Smooth muscle cell (in vitro differentiated cells): ENCODE results near the gene MNT. TPM values are rescaled to one million over a fixed set of nuclear protein-coding genes. Genes with fewer than 3 reads are reported as not detected.

Source experiments
- DNase-seq: peaks from one replicate; lab custom pipeline; 2025; ENCODE audit not compliant: unreplicated experiment; lab: John Stamatoyannopoulos, UW
- H2AFZ ChIP-seq: fragments of 200-600 bp; sonication (generic); 2 replicates; pipeline ENCODE4 v1.6.0; 2016; ENCODE audit warnings: antibody characterized with exemption, low read depth, mild to moderate bottlenecking
- H3F3A ChIP-seq: fragments of 200-600 bp; sonication (generic); 2 replicates; pipeline ENCODE4 v1.6.0; 2017; ENCODE audit warnings: antibody characterized with exemption, low read depth
- H3K27ac ChIP-seq: fragments of 200-600 bp; sonication (generic); 2 replicates; pipeline ENCODE4 v1.5.1; 2016; ENCODE audit warnings: low read depth, mild to moderate bottlenecking
- H3K27me3 ChIP-seq: fragments of 200-600 bp; sonication (generic); 2 replicates; pipeline ENCODE4 v1.6.1; 2016; ENCODE audit warnings: low read depth, mild to moderate bottlenecking
- H3K36me3 ChIP-seq: fragments of 200-600 bp; sonication (generic); 2 replicates; pipeline ENCODE4 v1.5.1; 2016; ENCODE audit warnings: low read depth
- H3K4me1 ChIP-seq: fragments of 200-600 bp; sonication (generic); 2 replicates; pipeline ENCODE4 v1.5.1; 2016; ENCODE audit warnings: low read depth
- H3K4me2 ChIP-seq: fragments of 200-600 bp; sonication (generic); 2 replicates; pipeline ENCODE4 v1.6.0; 2016; ENCODE audit warnings: mild to moderate bottlenecking
- H3K4me3 ChIP-seq: fragments of 200-600 bp; sonication (generic); 2 replicates; pipeline ENCODE4 v1.5.1; 2016; ENCODE audit warnings: mild to moderate bottlenecking
- H3K79me2 ChIP-seq: fragments of 200-600 bp; sonication (generic); 2 replicates; pipeline ENCODE4 v1.6.0; 2016; ENCODE audit warnings: low read depth, mild to moderate bottlenecking
- H3K9ac ChIP-seq: fragments of 200-600 bp; sonication (generic); 2 replicates; pipeline ENCODE4 v1.6.0; 2016; ENCODE audit warnings: low read depth
- H3K9me3 ChIP-seq: fragments of 200-600 bp; sonication (generic); replicated peaks from 2 replicates; pipeline ENCODE4 v1.5.1; 2016; ENCODE audit warnings: low read depth
- H4K20me1 ChIP-seq: fragments of 200-600 bp; sonication (generic); 2 replicates; pipeline ENCODE4 v1.6.0; 2016; ENCODE audit warnings: low read depth
- WGBS: methylation state at CpG from one replicate; pipeline ENCODE4 v1.1.7; 2016; ENCODE audit warnings: low lambda C conversion rate; 5-methylcytosine and 5-hydroxymethylcytosine counted together
- polyA plus RNA-seq: library from polyadenylated mRNA; unstranded; fragments of >200 nt; fragmentation: Nextera tagmentation; extraction: Ambion mirVana; gene quantifications from 2 replicates; pipeline ENCODE4 v1.2.1, GENCODE V29; 2016
- total RNA-seq: library from RNA; depleted of rRNA; stranded (reverse); fragments of >200 nt; gene quantifications from 2 replicates; pipeline ENCODE4 v1.2.3, GENCODE V29; 2014
- TF ChIP-seq, protein P1 (sequence below): fragments of 200-600 bp; sonication (generic); IDR thresholded peaks from 2 replicates; pipeline ENCODE4 v1.5.1; 2017; ENCODE audit warnings: borderline replicate concordance, mild to moderate bottlenecking, antibody characterized with exemption; ENCODE audit not compliant: insufficient read depth, poor library complexity, severe bottlenecking

The MNT gene
- total and polyA plus RNA-seq, 2 experiments from 2014 or later = 5.7 to 12.8 TPM

DNA sequence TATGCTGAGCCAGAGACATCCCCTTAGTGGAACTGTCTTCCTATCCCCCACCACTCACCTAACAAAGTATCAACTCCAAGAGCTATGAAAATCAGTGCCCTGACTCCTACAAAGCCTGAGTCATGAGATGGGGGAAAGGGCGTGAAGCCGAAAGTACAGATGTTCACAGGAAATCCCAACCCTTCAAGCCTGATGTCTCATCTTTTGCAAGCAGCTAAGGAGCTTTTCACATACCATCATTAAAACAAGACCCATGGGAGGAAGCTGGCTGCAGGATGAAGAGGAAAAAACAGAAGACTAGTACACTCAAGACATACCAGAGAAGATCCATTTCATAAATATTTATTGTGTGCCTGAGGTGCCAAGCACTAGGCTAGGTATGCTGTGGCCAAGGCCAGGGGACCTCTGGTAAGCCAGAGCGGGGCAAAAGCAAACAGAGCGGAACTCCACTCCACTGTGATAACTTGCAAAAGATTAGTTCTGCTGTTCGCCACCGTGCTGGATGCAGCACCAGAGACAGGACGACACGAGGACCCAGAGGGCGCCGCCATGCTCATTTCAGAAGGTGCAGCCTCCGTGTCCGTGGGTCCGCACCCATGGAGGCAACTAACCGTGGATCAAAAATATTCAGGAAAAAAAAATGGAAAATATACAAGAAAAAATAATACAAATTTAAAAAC lies 4.5 kb upstream of the MNT start:
- Histone ChIP-seq H3K4me2 (peak overlapping the region; percentile 74), H4K20me1 (no peaks in the 10 kb centered on the region), H3K9ac (peak overlapping the region; percentile 84), H3K36me3 (no peaks in the 10 kb centered on the region), H3K9me3 (no peaks in the 10 kb centered on the region), H3K79me2 (no peaks in the 10 kb centered on the region), H3K27ac (peak overlapping the region; percentile 98), H3K27me3 (no peaks in the 10 kb centered on the region), H3K4me3 (no peak overlapping the region), H3K4me1 (peaks cover 28% of the 10 kb centered on the region), H3F3A (peaks cover 18% of the 10 kb centered on the region), H2AFZ (no peak overlapping the region)
- TF ChIP-seq, protein P1, sequence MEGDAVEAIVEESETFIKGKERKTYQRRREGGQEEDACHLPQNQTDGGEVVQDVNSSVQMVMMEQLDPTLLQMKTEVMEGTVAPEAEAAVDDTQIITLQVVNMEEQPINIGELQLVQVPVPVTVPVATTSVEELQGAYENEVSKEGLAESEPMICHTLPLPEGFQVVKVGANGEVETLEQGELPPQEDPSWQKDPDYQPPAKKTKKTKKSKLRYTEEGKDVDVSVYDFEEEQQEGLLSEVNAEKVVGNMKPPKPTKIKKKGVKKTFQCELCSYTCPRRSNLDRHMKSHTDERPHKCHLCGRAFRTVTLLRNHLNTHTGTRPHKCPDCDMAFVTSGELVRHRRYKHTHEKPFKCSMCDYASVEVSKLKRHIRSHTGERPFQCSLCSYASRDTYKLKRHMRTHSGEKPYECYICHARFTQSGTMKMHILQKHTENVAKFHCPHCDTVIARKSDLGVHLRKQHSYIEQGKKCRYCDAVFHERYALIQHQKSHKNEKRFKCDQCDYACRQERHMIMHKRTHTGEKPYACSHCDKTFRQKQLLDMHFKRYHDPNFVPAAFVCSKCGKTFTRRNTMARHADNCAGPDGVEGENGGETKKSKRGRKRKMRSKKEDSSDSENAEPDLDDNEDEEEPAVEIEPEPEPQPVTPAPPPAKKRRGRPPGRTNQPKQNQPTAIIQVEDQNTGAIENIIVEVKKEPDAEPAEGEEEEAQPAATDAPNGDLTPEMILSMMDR = no peak
- DNase-seq = no peak
- WGBS = 58% methylated on average over 14 of the region's 14 CpGs

DNA sequence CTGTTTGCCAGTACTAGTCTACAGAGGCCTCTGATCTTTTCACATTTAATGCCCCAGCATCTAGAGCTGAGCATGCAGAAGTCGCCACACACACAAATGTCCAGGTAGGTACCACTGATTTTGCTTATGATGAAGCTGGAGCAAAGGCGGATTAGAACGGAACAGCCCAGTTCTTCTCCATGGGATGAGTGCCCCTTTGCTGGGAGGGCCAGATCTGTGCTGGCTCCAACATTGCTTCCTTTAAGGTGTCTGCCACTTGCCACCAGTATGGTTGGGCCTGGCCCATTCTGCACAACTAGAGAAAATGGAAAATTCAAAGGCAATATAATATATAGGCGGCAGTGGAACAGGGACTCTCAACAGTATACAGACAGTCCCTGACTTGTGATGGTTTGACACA lies 2.2 kb upstream of the MNT start:
- 97% methylated on average over 4 of the region's 4 CpGs for WGBS
- Histone ChIP-seq H3K4me2 (no peak overlapping the region), H4K20me1 (peaks cover 9% of the 10 kb centered on the region), H3K79me2 (peaks cover 13% of the 10 kb centered on the region), H3K36me3 (no peaks in the 10 kb centered on the region), H3F3A (peaks cover 28% of the 10 kb centered on the region), H3K9me3 (no peaks in the 10 kb centered on the region), H3K4me3 (no peak overlapping the region), H3K27ac (no peak overlapping the region), H3K27me3 (no peaks in the 10 kb centered on the region), H3K9ac (no peak overlapping the region), H2AFZ (no peak overlapping the region), H3K4me1 (peaks cover 39% of the 10 kb centered on the region)
- DNase-seq = no peak
- TF ChIP-seq, protein P1 = no peak

DNA sequence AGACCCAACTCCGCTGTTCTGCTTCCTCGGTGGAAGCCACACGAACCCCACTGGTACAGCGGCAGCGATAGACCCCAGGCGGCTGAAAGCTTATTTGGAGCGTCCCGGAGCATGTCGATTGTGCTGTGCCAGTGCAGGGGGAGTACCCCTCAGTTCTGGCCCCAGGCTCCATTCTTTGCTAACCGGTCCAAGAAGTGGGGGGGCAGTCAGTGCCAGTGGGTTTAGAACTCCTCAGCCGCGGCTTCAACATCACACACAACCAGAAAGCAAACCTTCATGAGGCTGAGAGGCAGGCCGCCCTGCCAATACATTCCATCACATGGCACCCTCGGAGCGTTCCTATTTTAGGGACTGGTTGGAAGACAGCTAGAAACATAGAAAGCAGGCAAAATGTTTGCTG lies 1.7 kb upstream of the MNT start:
- no peak for DNase-seq
- H3K36me3 ChIP-seq = no peaks in the 10 kb centered on the region
- TF ChIP-seq, protein P1 = no peak
- peak overlapping the region; percentile 39 for H3K9ac ChIP-seq
- peaks cover 43% of the 10 kb centered on the region for H3K4me1 ChIP-seq
- peak overlapping the region; percentile 98 for H3K4me2 ChIP-seq
- no peaks in the 10 kb centered on the region for H3K27me3 ChIP-seq
- H3K4me3 ChIP-seq = peak overlapping the region; percentile 94
- H3K27ac ChIP-seq = peak overlapping the region; percentile 99
- 36% methylated on average over 15 of the region's 15 CpGs for WGBS
- no peak overlapping the region for H2AFZ ChIP-seq
- peaks cover 14% of the 10 kb centered on the region for H4K20me1 ChIP-seq
- no peaks in the 10 kb centered on the region for H3K9me3 ChIP-seq
- peaks cover 33% of the 10 kb centered on the region for H3F3A ChIP-seq
- H3K79me2 ChIP-seq = peaks cover 18% of the 10 kb centered on the region
